Left cardiac atrium (tissue), 4 donors: Measurements from ENCODE around the gene MGAT3. TPM values are rescaled to one million over a fixed set of nuclear protein-coding genes. Genes with fewer than 3 reads are reported as not detected.

ENCODE experiments used
- ATAC-seq, 2 donors: fragments of 200-7000 bp; cut with Tn5 transposase; one replicate each; pipeline ENCODE4 v1.9.1; 2020; ENCODE audit warnings: mild to moderate bottlenecking in 2 of 2, moderate library complexity in 2 of 2
- DNase-seq: peaks from one replicate; pipeline ENCODE4 v3.0.0-alpha.2; 2020
- intact Hi-C, 2 donors: fragments of 100-400 bp; cut with DNase I; formaldehyde crosslinking; loops; one replicate each; pipeline versions ENCODE4 v1.14.1 to v1.15.1; 2022 to 2023
- total RNA-seq, 2 donors: library from RNA; stranded (reverse); fragmentation: NEBNext Ultra II Directional; extraction: Animal tissue kit (Norgen Biotek cat#: 25700); gene quantifications; one replicate each; pipeline ENCODE4 v1.2.1, GENCODE V29; 2021
- donor health status: DM: no; HTN: yes; CAD: no.
- donor health status: DM: no; HTN: yes; CAD: no; lungs with severe emphysema.
- donor health status: DM: yes; HTN: yes; CAD: no.
- donor health status: Dilated cardiomyopathy.

MGAT3 gene
- total RNA-seq, 2 donors from 2014 or later, result 11.6 to 13.7 TPM

DNA sequence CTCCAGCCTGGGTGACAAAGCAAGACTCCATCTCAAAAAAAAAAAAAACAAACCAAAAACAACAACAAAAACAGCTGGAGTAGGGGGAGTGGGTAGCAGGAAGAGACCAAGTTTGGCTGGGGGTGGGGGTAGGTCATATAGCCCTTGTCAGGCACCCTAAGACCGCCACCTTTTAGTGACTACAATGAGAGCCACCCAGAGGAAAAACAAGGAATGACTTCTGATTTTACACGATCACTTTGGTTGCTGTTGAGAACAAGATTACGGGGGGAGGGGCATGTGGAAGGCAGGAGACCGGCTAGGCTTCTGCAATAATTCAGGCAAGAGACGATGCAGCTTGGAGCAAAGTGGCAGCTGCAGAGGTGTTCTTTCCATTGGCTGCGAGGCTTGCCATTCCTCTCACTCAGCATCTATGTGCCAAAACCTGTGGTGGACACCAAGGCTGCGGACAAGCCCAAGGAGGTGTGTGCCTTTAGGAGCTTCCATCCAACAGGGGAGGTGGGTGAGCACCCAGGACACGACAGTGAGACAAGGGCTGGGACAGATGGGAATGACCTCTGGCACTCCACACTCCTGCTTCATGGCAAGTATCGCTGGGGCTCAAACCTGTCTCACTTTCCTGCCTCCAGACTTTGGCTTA lies 74.0 kb downstream of the MGAT3 start:
- ATAC-seq (no peak), DNase-seq (no peak)
- intact Hi-C loops, result no loop called here

DNA sequence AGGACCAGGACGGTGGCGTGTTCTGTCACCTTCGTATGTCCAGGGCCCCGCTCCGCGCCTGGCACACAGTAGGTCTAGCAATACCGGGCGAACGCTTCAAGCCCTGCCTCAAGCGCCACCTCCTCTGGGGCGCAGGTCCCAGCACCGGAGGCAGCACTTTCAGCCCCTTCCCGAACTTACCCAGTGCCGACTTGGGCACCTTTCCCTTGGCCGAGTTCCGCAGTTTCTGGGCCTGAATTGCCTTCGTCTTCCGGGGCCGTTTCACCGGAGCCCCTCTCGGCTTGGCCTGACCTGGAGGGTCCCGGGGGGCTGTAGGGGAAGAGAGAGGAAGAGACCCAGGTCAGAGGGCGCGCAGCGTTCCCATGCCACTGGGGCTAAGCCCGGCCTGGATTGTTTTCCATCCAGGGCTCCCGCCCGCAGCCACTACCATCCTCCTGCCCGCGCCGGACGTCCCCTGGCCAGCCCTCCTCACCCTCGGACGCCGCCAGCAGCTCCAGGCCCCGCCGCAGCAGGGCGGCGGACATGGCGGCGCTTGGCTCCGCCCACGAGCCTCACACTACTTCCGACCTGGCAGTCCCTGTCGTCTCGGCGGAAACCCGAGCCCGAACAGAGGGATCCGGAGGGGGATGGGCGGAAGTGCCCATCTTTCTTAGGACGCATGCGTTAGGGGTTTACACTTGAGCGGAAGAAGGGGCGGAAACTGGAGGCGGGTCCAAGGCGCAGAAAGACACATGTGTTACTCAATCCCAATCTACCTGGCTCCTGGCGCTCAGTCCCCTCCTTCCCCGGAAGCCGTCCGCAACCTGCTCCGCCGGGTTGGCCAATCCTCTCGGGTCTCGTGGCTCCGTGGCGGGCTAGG lies 75.6 kb downstream of the MGAT3 start, which contains the start of gene RPS19BP1:
Gene RPS19BP1 (minus strand): TSS at position 534 of the 859 bp plus-strand sequence. CDS start 10 bp downstream, at position 524.
- intact Hi-C loops, result no loop called here
- peak; percentile 89 to 92 for ATAC-seq
- peak; percentile 100 for DNase-seq

DNA sequence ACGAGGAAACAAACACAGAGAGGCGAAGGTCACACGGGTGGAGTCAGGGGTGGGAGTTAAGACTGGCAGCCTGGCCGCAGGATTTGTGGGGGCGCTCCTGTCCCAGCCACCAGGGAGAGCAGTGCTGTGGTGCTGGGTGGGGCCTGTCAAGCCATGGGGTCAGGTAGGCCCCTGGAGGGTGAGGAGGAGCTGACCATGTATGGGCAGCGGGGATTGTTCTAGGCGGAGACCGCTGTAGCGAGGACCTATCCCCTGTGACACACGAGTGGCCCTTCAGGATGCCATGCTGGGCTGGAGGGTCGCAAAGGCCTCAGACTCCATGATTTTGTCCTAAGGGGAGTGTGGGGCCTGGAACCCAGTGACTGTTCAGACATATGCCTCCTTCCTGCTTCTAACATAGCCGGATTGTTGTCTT lies 77.3 kb downstream of the MGAT3 start:
- intact Hi-C loops, result loop anchor here in 1 of 2 donors (2.0 kb wide), 1 partner anchor 503 kb away; no protein-coding TSS in a partner anchor
- no peak for ATAC-seq
- peak; percentile 25 for DNase-seq

DNA sequence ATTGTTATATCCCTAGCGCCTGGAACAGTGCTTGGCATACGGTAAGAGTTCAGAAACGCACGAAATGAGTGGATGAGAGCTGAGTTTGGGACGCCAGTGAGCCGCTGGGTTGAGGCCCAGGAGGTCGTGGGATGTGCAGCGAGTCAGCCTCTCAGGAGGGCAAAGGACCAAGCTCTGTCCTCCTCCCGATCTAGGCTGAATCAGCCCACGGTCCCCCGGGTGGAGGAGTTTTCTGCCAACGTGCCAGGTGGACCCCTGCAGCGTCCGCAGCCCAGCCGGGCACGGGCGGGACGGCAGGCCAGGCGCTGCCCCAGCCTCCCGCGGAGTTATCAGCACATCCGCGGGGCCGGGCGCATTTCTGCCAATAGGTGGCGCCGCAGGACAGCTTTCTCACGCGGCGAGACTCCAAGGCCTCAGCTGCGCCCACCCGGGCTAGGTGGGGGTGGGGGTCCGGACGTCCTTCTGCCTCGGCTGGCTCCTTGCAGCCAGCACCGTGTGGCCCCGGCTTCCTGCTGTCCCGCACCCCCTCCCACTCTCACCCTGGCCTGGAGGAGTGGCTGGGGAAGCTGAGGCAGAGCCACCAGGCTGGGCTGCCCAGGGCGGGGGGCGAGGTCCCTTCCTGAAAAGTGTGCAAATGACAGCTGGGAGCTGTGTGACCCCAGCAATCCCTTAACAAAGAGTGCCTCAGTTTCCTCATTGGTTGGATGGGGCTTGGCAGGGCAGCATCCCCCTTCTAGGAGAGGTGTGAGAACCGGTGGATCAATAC lies 78.0 kb downstream of the MGAT3 start:
- DNase-seq (peak; percentile 88), ATAC-seq (peak; percentile 31 to 36)
- intact Hi-C loops, result loop anchor here (2.0 to 5.0 kb wide), 3 partner anchors 488 to 502 kb away; no protein-coding TSS in a partner anchor

DNA sequence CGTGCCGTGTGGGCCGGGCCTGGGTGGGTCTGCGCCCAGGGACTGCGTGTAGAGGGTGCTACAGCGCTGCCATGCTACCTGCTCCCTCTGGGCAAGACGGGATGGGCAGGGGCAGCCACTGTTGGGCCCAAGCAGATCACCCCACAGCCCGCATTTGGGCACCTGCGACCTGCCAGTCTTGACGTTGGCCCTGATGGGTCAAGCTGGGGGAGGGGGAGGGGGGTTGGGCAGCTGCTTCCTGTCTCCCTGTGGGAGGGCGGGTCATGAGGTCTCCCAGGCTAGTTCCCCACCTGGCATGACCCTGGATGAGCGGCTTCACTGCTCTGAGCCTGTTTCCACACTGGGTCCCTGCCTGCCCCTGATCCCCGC lies 78.5 kb downstream of the MGAT3 start:
- ATAC-seq (no peak), DNase-seq (no peak)
- intact Hi-C loops, result loop anchor here (2.0 to 5.0 kb wide), 3 partner anchors 487 to 501 kb away; no protein-coding TSS in a partner anchor

DNA sequence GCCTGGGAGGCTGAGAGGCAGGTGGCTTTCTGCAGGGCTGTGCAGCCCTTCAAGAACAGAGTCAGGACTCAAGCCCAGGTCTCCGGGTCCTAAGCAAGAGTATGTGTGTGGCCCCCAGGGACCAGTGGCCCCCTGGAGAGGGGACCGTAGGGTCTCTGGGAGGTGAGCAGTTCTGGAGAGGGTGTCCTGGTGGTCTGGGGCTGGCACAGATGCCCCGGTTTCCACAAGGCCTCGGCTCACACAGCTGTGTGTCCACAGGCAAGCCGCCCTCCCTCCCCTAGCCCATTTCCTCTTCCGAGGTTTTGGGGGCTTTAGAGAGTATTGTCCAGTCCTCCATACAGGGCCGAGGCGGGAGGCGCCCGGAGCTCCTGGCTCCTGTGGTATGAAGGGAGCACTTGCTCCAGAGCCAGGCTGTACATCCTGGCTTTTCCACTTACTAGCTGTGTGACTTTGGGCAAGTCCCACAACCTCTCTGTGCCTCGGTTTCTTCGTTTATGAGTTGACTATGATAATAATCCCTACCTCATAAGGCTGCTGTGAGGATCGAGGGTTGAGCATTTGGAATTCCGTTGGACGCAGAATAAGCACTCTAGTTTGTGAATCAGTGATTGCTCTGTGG lies 79.1 kb downstream of the MGAT3 start:
- intact Hi-C loops, result loop anchor here (2.0 to 5.0 kb wide), 3 partner anchors 486 to 501 kb away; no protein-coding TSS in a partner anchor
- no peak for ATAC-seq
- DNase-seq, result no peak

DNA sequence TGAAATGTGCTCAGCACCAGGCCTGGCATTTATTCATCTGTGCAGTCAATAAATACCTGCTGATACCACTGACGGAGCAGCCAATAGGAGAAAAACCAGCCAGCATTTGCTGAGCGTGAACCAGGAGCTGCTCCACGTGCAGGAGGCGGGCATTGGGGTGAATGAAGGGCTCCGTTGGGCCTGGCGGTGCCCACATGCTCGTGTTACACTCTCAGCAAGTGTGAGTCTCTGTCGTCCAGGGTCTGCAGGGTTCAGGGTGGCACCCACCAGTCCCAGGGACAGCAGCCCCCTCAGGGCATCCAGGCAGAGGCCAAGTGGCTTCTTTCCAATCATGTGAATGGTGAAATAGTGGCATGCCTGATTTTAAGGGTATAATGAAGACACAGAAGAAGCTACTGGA lies 79.9 kb downstream of the MGAT3 start:
- intact Hi-C loops, result loop anchor here (5.0 kb wide), 2 partner anchors 486 to 491 kb away; no protein-coding TSS in a partner anchor
- DNase-seq, result no peak
- no peak for ATAC-seq

DNA sequence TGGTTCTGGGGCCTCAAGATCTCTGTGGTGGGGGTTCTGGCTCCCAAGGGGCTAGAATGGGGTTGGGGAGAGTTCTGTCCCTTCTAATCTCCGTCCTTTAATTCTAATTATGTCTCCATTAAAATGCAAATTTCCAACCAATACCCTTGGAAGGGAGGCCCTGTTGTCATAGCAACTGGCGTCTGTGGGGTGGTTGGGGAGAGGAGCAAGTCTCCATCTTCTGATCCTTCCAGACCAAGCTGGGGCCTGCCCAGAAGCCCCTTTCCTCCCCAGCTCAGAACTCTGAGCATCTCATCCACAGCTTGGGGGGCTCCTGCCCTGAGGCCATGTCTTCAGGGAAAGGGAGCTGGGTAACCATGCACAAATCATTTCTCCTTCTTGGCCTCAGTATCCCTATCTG lies 81.2 kb downstream of the MGAT3 start:
- intact Hi-C loops, result loop anchor here (5.0 kb wide), 2 partner anchors 484 to 489 kb away; no protein-coding TSS in a partner anchor
- DNase-seq (no peak), ATAC-seq (no peak)

Other genes with a start within 250 kb of the MGAT3 start
- 10 to 100 TPM; 17.5 to 51.2 TPM for gene PDGFB, start 212.0 kb upstream of the MGAT3 start, total RNA-seq
- gene RPL3, start 137.4 kb upstream of the MGAT3 start, total RNA-seq, result 1,000 to 10,000 TPM in 1 of 2 donors, 100 to 1,000 TPM in 1; 796 to 1,078 TPM
- gene SYNGR1, start 107.0 kb upstream of the MGAT3 start, total RNA-seq, result 10 to 100 TPM; 48.3 to 60.8 TPM
- 10 to 100 TPM; 14.1 to 16.8 TPM for gene TAB1, start 57.2 kb upstream of the MGAT3 start, total RNA-seq
- gene MIEF1, start 45.3 kb downstream of the MGAT3 start, total RNA-seq, result 10 to 100 TPM; 18.1 to 29.0 TPM
- gene ATF4, start 63.5 kb downstream of the MGAT3 start, total RNA-seq, result 100 to 1,000 TPM; 203 to 294 TPM
- 10 to 100 TPM; 66.1 to 70.7 TPM for gene RPS19BP1, start 75.7 kb downstream of the MGAT3 start, total RNA-seq
- gene CACNA1I, start 113.7 kb downstream of the MGAT3 start, total RNA-seq, result under 1 TPM; 0.03 to 0.06 TPM